SK-N-MC (cell line): ENCODE results near the gene NEK9.

ENCODE experiments used
- EZH2 ChIP-seq: fragments of 200-600 bp; sonication (generic); IDR thresholded peaks from one replicate; pipeline ENCODE4 v1.6.1; 2017; ENCODE audit warnings: antibody characterized with exemption
- POLR2AphosphoS5 ChIP-seq: IDR thresholded peaks from 2 replicates; pipeline ENCODE4 v1.6.1; 2012; ENCODE audit warnings: mild to moderate bottlenecking, low read depth, low read length, borderline replicate concordance

- TF ChIP-seq EZH2 (no peak), POLR2AphosphoS5 (no peak)
These were observed 78.7 kb downstream of the NEK9 start for GRCh38 chr14:75048101-75048500.
